ENCODE results near the gene TREH.
"Not testable (repeated sequence)": the region's sequence is repeated elsewhere in the genome, so short reads cannot be mapped to it uniquely, and the experiment has no call there.

The TREH gene

GRCh38 chr11:118679483-118679882, at the start of gene TREH:
TREH (minus strand) TSS chr11:118679650; CDS start chr11:118679627, 23 bp downstream.
- H3K36me3 ChIP-seq (ENCODE audit: insufficient read depth, low read length) = no peaks in the 10 kb centered on the region
- no peaks in the 10 kb centered on the region for H3K4me1 ChIP-seq (ENCODE audit: insufficient read depth, low read length)
- H3K27me3 ChIP-seq (ENCODE audit: control insufficient read depth in 1 of 2, insufficient read depth in 2 of 2, low read length in 2 of 2) = no peaks in the 10 kb centered on the region
- no peak within 1 kb of the TSS for H3K27ac ChIP-seq (ENCODE audit: low read depth, low read length)
- no peak within 1 kb of the TSS for H3K9ac ChIP-seq (ENCODE audit: low read length)
- no peaks in the 10 kb centered on the region for H3K9me3 ChIP-seq (ENCODE audit: low read length)
- H3K4me3 ChIP-seq (ENCODE audit: low read depth in 1 of 2, low read length in 2 of 2) = no peak within 1 kb of the TSS

- H3K27ac ChIP-seq (ENCODE audit: low read depth, low read length); H3K27me3 ChIP-seq (ENCODE audit: control insufficient read depth in 1 of 2, insufficient read depth in 2 of 2, low read length in 2 of 2); H3K4me1 ChIP-seq (ENCODE audit: insufficient read depth, low read length); H3K36me3 ChIP-seq (ENCODE audit: insufficient read depth, low read length); H3K9ac ChIP-seq (ENCODE audit: low read length); H3K9me3 ChIP-seq (ENCODE audit: low read length); H3K4me3 ChIP-seq (ENCODE audit: low read depth in 1 of 2, low read length in 2 of 2): not testable (repeated sequence)
These were observed 48.7 kb upstream of the TREH start for GRCh38 chr11:118728112-118728511.

GRCh38 chr11:118727721-118728066, 48.2 kb upstream of the TREH start:
- H3K4me3 ChIP-seq (ENCODE audit: low read depth in 1 of 2, low read length in 2 of 2); H3K9me3 ChIP-seq (ENCODE audit: low read length); H3K9ac ChIP-seq (ENCODE audit: low read length); H3K27ac ChIP-seq (ENCODE audit: low read depth, low read length); H3K36me3 ChIP-seq (ENCODE audit: insufficient read depth, low read length); H3K27me3 ChIP-seq (ENCODE audit: control insufficient read depth in 1 of 2, insufficient read depth in 2 of 2, low read length in 2 of 2); H3K4me1 ChIP-seq (ENCODE audit: insufficient read depth, low read length): not testable (repeated sequence)

GRCh38 chr11:118727001-118727720, 47.7 kb upstream of the TREH start:
- not testable (repeated sequence) for H3K27ac ChIP-seq (ENCODE audit: low read depth, low read length); H3K9me3 ChIP-seq (ENCODE audit: low read length); H3K4me1 ChIP-seq (ENCODE audit: insufficient read depth, low read length)

GRCh38 chr11:118721478-118722015, 42.1 kb upstream of the TREH start:
- not testable (repeated sequence) for H3K36me3 ChIP-seq (ENCODE audit: insufficient read depth, low read length); H3K27ac ChIP-seq (ENCODE audit: low read depth, low read length); H3K9ac ChIP-seq (ENCODE audit: low read length); H3K27me3 ChIP-seq (ENCODE audit: control insufficient read depth in 1 of 2, insufficient read depth in 2 of 2, low read length in 2 of 2); H3K4me3 ChIP-seq (ENCODE audit: low read depth in 1 of 2, low read length in 2 of 2); H3K4me1 ChIP-seq (ENCODE audit: insufficient read depth, low read length); H3K9me3 ChIP-seq (ENCODE audit: low read length)

More at GRCh38 chr11:118727001-118727720, 47.7 kb upstream of the TREH start:
- H3K9ac ChIP-seq (ENCODE audit: low read length); H3K27me3 ChIP-seq (ENCODE audit: control insufficient read depth in 1 of 2, insufficient read depth in 2 of 2, low read length in 2 of 2); H3K36me3 ChIP-seq (ENCODE audit: insufficient read depth, low read length); H3K4me3 ChIP-seq (ENCODE audit: low read depth in 1 of 2, low read length in 2 of 2): not testable (repeated sequence)

GRCh38 chr11:118720740-118721139, 41.3 kb upstream of the TREH start:
- H3K36me3 ChIP-seq (ENCODE audit: insufficient read depth, low read length); H3K4me3 ChIP-seq (ENCODE audit: low read depth in 1 of 2, low read length in 2 of 2): not testable (repeated sequence)

GRCh38 chr11:118720078-118720477, 40.6 kb upstream of the TREH start:
- not testable (repeated sequence) for H3K36me3 ChIP-seq (ENCODE audit: insufficient read depth, low read length); H3K27ac ChIP-seq (ENCODE audit: low read depth, low read length); H3K4me1 ChIP-seq (ENCODE audit: insufficient read depth, low read length); H3K9ac ChIP-seq (ENCODE audit: low read length); H3K9me3 ChIP-seq (ENCODE audit: low read length); H3K27me3 ChIP-seq (ENCODE audit: control insufficient read depth in 1 of 2, insufficient read depth in 2 of 2, low read length in 2 of 2); H3K4me3 ChIP-seq (ENCODE audit: low read depth in 1 of 2, low read length in 2 of 2)

More at GRCh38 chr11:118720740-118721139, 41.3 kb upstream of the TREH start:
- not testable (repeated sequence) for H3K4me1 ChIP-seq (ENCODE audit: insufficient read depth, low read length); H3K9me3 ChIP-seq (ENCODE audit: low read length); H3K27me3 ChIP-seq (ENCODE audit: control insufficient read depth in 1 of 2, insufficient read depth in 2 of 2, low read length in 2 of 2); H3K9ac ChIP-seq (ENCODE audit: low read length); H3K27ac ChIP-seq (ENCODE audit: low read depth, low read length)

GRCh38 chr11:118718562-118718961, 39.1 kb upstream of the TREH start:
- H3K36me3 ChIP-seq (ENCODE audit: insufficient read depth, low read length); H3K4me3 ChIP-seq (ENCODE audit: low read depth in 1 of 2, low read length in 2 of 2); H3K4me1 ChIP-seq (ENCODE audit: insufficient read depth, low read length); H3K9me3 ChIP-seq (ENCODE audit: low read length); H3K9ac ChIP-seq (ENCODE audit: low read length); H3K27me3 ChIP-seq (ENCODE audit: control insufficient read depth in 1 of 2, insufficient read depth in 2 of 2, low read length in 2 of 2); H3K27ac ChIP-seq (ENCODE audit: low read depth, low read length): not testable (repeated sequence)

GRCh38 chr11:118717733-118718132, 38.3 kb upstream of the TREH start:
- not testable (repeated sequence) for H3K9me3 ChIP-seq (ENCODE audit: low read length); H3K4me1 ChIP-seq (ENCODE audit: insufficient read depth, low read length); H3K4me3 ChIP-seq (ENCODE audit: low read depth in 1 of 2, low read length in 2 of 2); H3K9ac ChIP-seq (ENCODE audit: low read length); H3K27me3 ChIP-seq (ENCODE audit: control insufficient read depth in 1 of 2, insufficient read depth in 2 of 2, low read length in 2 of 2); H3K36me3 ChIP-seq (ENCODE audit: insufficient read depth, low read length); H3K27ac ChIP-seq (ENCODE audit: low read depth, low read length)

GRCh38 chr11:118717221-118717620, 37.8 kb upstream of the TREH start:
- H3K4me1 ChIP-seq (ENCODE audit: insufficient read depth, low read length); H3K4me3 ChIP-seq (ENCODE audit: low read depth in 1 of 2, low read length in 2 of 2); H3K9ac ChIP-seq (ENCODE audit: low read length); H3K27ac ChIP-seq (ENCODE audit: low read depth, low read length); H3K27me3 ChIP-seq (ENCODE audit: control insufficient read depth in 1 of 2, insufficient read depth in 2 of 2, low read length in 2 of 2); H3K36me3 ChIP-seq (ENCODE audit: insufficient read depth, low read length); H3K9me3 ChIP-seq (ENCODE audit: low read length): not testable (repeated sequence)

- no peaks in the 10 kb centered on the region for H3K36me3 ChIP-seq (ENCODE audit: insufficient read depth, low read length)
These were observed 36.4 kb upstream of the TREH start for GRCh38 chr11:118715837-118716260.

GRCh38 chr11:118715245-118715831, 35.9 kb upstream of the TREH start:
- H3K27ac ChIP-seq (ENCODE audit: low read depth, low read length) = no peak overlapping the region

More at GRCh38 chr11:118715837-118716260, 36.4 kb upstream of the TREH start:
- H3K4me3 ChIP-seq (ENCODE audit: low read depth in 1 of 2, low read length in 2 of 2) = no peak overlapping the region
- H3K9me3 ChIP-seq (ENCODE audit: low read length) = no peaks in the 10 kb centered on the region
- no peak overlapping the region for H3K9ac ChIP-seq (ENCODE audit: low read length)
- H3K27ac ChIP-seq (ENCODE audit: low read depth, low read length) = no peak overlapping the region
- H3K4me1 ChIP-seq (ENCODE audit: insufficient read depth, low read length) = no peaks in the 10 kb centered on the region
- H3K27me3 ChIP-seq (ENCODE audit: control insufficient read depth in 1 of 2, insufficient read depth in 2 of 2, low read length in 2 of 2) = no peaks in the 10 kb centered on the region

More at GRCh38 chr11:118715245-118715831, 35.9 kb upstream of the TREH start:
- no peaks in the 10 kb centered on the region for H3K27me3 ChIP-seq (ENCODE audit: control insufficient read depth in 1 of 2, insufficient read depth in 2 of 2, low read length in 2 of 2)
- no peaks in the 10 kb centered on the region for H3K9me3 ChIP-seq (ENCODE audit: low read length)
- no peaks in the 10 kb centered on the region for H3K36me3 ChIP-seq (ENCODE audit: insufficient read depth, low read length)
- H3K4me3 ChIP-seq (ENCODE audit: low read depth in 1 of 2, low read length in 2 of 2) = no peak overlapping the region
- H3K9ac ChIP-seq (ENCODE audit: low read length) = no peak overlapping the region
- H3K4me1 ChIP-seq (ENCODE audit: insufficient read depth, low read length) = no peaks in the 10 kb centered on the region

All from muscle layer of colon (tissue), 2 donors.